Liver (tissue), 9 donors: ENCODE results near the gene C5orf58. TPM values are rescaled to one million over a fixed set of nuclear protein-coding genes. Genes with fewer than 3 reads are reported as not detected.

Experiments used
- DNase-seq: peaks from one replicate; pipeline ENCODE4 v3.0.0-alpha.2; 2017; ENCODE audit warnings: low spot score
- H3K27ac ChIP-seq, 2 donors: one replicate each; pipeline ENCODE4 v1.7.0; 2013; ENCODE audit warnings: inconsistent platforms in 2 of 2, low read length in 2 of 2, control low read depth in 1 of 2, low read depth in 1 of 2, mild to moderate bottlenecking in 1 of 2
- H3K27me3 ChIP-seq, 4 donors: one replicate each; pipeline versions ENCODE4 v1.6.1 to v1.7.0; 2013; ENCODE audit warnings: low read length in 3 of 4, inconsistent platforms in 1 of 4, mild to moderate bottlenecking in 1 of 4, moderate library complexity in 1 of 4; ENCODE audit not compliant: control insufficient read depth in 4 of 4, insufficient read depth in 4 of 4
- H3K36me3 ChIP-seq, 4 donors: one replicate each; pipeline versions ENCODE4 v1.6.1 to v1.7.0; 2013; ENCODE audit warnings: low read length in 3 of 4, mild to moderate bottlenecking in 3 of 4, low read depth in 1 of 4, moderate library complexity in 1 of 4; ENCODE audit not compliant: control insufficient read depth in 4 of 4, insufficient read depth in 3 of 4
- H3K4me1 ChIP-seq, 4 donors: one replicate each; pipeline versions ENCODE4 v1.6.1 to v1.7.0; 2013; ENCODE audit warnings: low read length in 3 of 4, mild to moderate bottlenecking in 3 of 4, moderate library complexity in 1 of 4; ENCODE audit not compliant: control insufficient read depth in 4 of 4, insufficient read depth in 4 of 4
- H3K4me3 ChIP-seq, 3 donors: one replicate each; pipeline versions ENCODE4 v1.6.1 to v1.7.0; 2013; ENCODE audit warnings: low read length in 3 of 3, control low read depth in 1 of 3, low read depth in 1 of 3, mild to moderate bottlenecking in 1 of 3
- H3K9ac ChIP-seq, 2 donors: one replicate each; pipeline ENCODE4 v1.7.0; 2013; ENCODE audit warnings: low read length in 2 of 2, mild to moderate bottlenecking in 2 of 2, moderate library complexity in 2 of 2, control low read depth in 1 of 2, low read depth in 1 of 2
- H3K9me3 ChIP-seq, 4 donors: one replicate each; pipeline versions ENCODE4 v1.6.1 to v1.7.0; 2013; ENCODE audit warnings: low read length in 3 of 4; ENCODE audit not compliant: control insufficient read depth in 4 of 4
- FOXA1 ChIP-seq: IDR thresholded peaks from 2 replicates; pipeline ENCODE4 v1.6.1; 2016; ENCODE audit warnings: antibody characterized with exemption
- GABPA ChIP-seq, 2 donors: IDR thresholded peaks in 1 of 2; conservative IDR thresholded peaks in 1 of 2; 2 replicates each; pipeline ENCODE4 v1.6.1; 2016; ENCODE audit warnings: antibody characterized with exemption in 2 of 2, mild to moderate bottlenecking in 1 of 2, moderate library complexity in 1 of 2
- HNF4A ChIP-seq, 2 donors: conservative IDR thresholded peaks; 2 replicates each; pipeline ENCODE4 v1.6.1; 2016; ENCODE audit warnings: antibody characterized with exemption in 2 of 2, mild to moderate bottlenecking in 2 of 2
- HNF4G ChIP-seq: IDR thresholded peaks from 2 replicates; pipeline ENCODE4 v1.6.1; 2016; ENCODE audit warnings: antibody characterized with exemption
- JUND ChIP-seq, 2 donors: IDR thresholded peaks; 2 replicates each; pipeline ENCODE4 v1.6.1; 2016; ENCODE audit warnings: antibody characterized with exemption in 2 of 2
- NR2F2 ChIP-seq: IDR thresholded peaks from 2 replicates; pipeline ENCODE4 v1.6.1; 2016; ENCODE audit warnings: antibody characterized with exemption
- RAD21 ChIP-seq, 2 donors: IDR thresholded peaks; 2 replicates each; pipeline ENCODE4 v1.6.1; 2016; ENCODE audit warnings: antibody characterized with exemption in 2 of 2, mild to moderate bottlenecking in 2 of 2
- RXRA ChIP-seq, 2 donors: IDR thresholded peaks; 2 replicates each; pipeline ENCODE4 v1.6.1; 2017 to 2018; ENCODE audit warnings: antibody characterized with exemption in 2 of 2, mild to moderate bottlenecking in 1 of 2
- TAF1 ChIP-seq: conservative IDR thresholded peaks from 2 replicates; pipeline ENCODE4 v1.6.1; 2016; ENCODE audit warnings: antibody characterized with exemption, mild to moderate bottlenecking
- YY1 ChIP-seq: IDR thresholded peaks from 2 replicates; pipeline ENCODE4 v1.6.1; 2016; ENCODE audit warnings: antibody characterized with exemption, mild to moderate bottlenecking
- WGBS: extraction: QIAGEN DNeasy Blood & Tissue Kit; methylation state at CpG from one replicate; pipeline ENCODE4 v1.1.7; 2013; 5-methylcytosine and 5-hydroxymethylcytosine counted together
- polyA plus RNA-seq, 2 donors: library from polyadenylated mRNA; stranded (reverse) in 1 of 2; unstranded in 1 of 2; fragments of 200-250 nt in 1 of 2; fragments of >200 nt in 1 of 2; fragmentation: Nextera tagmentation in 1 of 2; extraction: Ambion mirVana in 1 of 2; gene quantifications; one replicate each; pipeline versions ENCODE4 v1.2.1 to v1.2.3, GENCODE V29; 2013 to 2015
- total RNA-seq, 2 donors: library from RNA; depleted of rRNA; stranded (reverse); fragments of >200 nt; gene quantifications; one replicate each; pipeline ENCODE4 v1.2.3, GENCODE V29; 2014
- TF ChIP-seq, protein P1 (sequence below): IDR thresholded peaks from 2 replicates; pipeline ENCODE4 v1.6.1; 2016; ENCODE audit warnings: antibody characterized with exemption
- TF ChIP-seq, protein P2 (sequence below): IDR thresholded peaks from 2 replicates; pipeline ENCODE4 v1.6.1; 2016; ENCODE audit warnings: antibody characterized with exemption
- TF ChIP-seq, protein P3 (sequence below): IDR thresholded peaks from 2 replicates; pipeline ENCODE4 v1.6.1; 2016; ENCODE audit warnings: antibody characterized with exemption, mild to moderate bottlenecking
- TF ChIP-seq, protein P4 (sequence below): fragments of 150-350 bp; IDR thresholded peaks from 2 replicates; pipeline ENCODE4 v1.5.1; 2017; ENCODE audit warnings: improper control_type of control experiment, low read depth, low read length; ENCODE audit not compliant: missing input control
- donor health status: healthy.
- donor health status: healthy.
- donor health status: healthy.
- donor health status: healthy.
- donor health status: healthy.

Gene C5orf58
- total and polyA plus RNA-seq, 4 donors: 0.64 TPM; not detected in 3

DNA sequence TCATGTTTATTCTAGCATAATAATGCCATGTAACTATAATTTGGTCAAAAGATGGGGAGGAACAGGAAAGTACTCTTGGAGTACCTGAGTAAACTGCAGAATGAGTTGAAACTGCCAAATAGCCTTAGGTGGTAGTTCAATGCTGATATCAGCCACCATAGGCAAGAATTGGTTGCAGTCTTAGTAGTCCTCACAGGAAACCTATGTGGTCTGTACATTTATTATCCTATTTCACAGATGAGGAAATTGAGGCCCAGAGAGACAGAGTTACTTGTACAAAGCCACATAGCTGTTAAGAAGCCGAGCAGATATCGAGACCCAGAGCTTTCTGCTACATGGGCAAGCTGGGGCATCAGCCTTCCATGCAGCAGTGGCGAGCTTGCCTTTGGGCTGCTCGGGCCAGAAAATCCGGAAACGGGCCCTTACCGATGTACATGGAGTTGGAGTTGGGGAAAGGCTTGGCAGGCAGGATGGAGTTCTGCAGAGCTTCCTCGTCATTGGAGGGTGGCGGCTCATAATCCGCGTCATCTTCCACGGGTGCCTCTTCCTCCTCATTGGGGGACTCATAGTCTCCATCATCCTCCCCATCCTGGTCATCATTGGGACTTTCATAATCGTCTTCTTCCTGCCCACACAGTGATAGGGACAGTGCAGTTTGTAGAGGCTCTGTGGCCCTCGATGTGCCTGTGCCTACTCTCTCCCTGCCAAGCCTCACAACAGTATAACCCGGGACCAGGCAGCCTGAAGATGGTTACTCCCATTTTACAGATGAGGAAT is 37.7 kb downstream of the C5orf58 start:
- no peak for DNase-seq
- TF ChIP-seq GABPA (IDR thresholded peaks at IDR 0.05 in 1 of 2, conservative IDR thresholded peaks at IDR 0.05 in 1 of 2): no peak
- no peak for TF ChIP-seq HNF4G
- no peak for TF ChIP-seq YY1
- no peak for TF ChIP-seq JUND (IDR thresholded peaks at IDR 0.05)
- TF ChIP-seq, protein P1, sequence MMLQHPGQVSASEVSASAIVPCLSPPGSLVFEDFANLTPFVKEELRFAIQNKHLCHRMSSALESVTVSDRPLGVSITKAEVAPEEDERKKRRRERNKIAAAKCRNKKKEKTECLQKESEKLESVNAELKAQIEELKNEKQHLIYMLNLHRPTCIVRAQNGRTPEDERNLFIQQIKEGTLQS: no peak
- TF ChIP-seq, protein P2, sequence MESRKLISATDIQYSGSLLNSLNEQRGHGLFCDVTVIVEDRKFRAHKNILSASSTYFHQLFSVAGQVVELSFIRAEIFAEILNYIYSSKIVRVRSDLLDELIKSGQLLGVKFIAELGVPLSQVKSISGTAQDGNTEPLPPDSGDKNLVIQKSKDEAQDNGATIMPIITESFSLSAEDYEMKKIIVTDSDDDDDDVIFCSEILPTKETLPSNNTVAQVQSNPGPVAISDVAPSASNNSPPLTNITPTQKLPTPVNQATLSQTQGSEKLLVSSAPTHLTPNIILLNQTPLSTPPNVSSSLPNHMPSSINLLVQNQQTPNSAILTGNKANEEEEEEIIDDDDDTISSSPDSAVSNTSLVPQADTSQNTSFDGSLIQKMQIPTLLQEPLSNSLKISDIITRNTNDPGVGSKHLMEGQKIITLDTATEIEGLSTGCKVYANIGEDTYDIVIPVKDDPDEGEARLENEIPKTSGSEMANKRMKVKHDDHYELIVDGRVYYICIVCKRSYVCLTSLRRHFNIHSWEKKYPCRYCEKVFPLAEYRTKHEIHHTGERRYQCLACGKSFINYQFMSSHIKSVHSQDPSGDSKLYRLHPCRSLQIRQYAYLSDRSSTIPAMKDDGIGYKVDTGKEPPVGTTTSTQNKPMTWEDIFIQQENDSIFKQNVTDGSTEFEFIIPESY: no peak
- TF ChIP-seq, protein P3, sequence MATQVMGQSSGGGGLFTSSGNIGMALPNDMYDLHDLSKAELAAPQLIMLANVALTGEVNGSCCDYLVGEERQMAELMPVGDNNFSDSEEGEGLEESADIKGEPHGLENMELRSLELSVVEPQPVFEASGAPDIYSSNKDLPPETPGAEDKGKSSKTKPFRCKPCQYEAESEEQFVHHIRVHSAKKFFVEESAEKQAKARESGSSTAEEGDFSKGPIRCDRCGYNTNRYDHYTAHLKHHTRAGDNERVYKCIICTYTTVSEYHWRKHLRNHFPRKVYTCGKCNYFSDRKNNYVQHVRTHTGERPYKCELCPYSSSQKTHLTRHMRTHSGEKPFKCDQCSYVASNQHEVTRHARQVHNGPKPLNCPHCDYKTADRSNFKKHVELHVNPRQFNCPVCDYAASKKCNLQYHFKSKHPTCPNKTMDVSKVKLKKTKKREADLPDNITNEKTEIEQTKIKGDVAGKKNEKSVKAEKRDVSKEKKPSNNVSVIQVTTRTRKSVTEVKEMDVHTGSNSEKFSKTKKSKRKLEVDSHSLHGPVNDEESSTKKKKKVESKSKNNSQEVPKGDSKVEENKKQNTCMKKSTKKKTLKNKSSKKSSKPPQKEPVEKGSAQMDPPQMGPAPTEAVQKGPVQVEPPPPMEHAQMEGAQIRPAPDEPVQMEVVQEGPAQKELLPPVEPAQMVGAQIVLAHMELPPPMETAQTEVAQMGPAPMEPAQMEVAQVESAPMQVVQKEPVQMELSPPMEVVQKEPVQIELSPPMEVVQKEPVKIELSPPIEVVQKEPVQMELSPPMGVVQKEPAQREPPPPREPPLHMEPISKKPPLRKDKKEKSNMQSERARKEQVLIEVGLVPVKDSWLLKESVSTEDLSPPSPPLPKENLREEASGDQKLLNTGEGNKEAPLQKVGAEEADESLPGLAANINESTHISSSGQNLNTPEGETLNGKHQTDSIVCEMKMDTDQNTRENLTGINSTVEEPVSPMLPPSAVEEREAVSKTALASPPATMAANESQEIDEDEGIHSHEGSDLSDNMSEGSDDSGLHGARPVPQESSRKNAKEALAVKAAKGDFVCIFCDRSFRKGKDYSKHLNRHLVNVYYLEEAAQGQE: no peak
- no peak for TF ChIP-seq RAD21 (IDR thresholded peaks at IDR 0.05)
- TF ChIP-seq FOXA1: no peak
- WGBS: 79% methylated on average over 15 of the region's 15 CpGs
- Histone ChIP-seq H3K27me3 (no peaks in the 10 kb centered on the region), H3K27ac (peak overlapping the region in 1 of 2 donors; percentile 7), H3K4me1 (peaks cover 0 to 13% (median 7%) of the 10 kb centered on the region in 4 donors), H3K9ac (no peak overlapping the region), H3K36me3 (peaks cover 0 to 7% (median 1%) of the 10 kb centered on the region in 4 donors), H3K4me3 (no peak overlapping the region), H3K9me3 (no peaks in the 10 kb centered on the region)

DNA sequence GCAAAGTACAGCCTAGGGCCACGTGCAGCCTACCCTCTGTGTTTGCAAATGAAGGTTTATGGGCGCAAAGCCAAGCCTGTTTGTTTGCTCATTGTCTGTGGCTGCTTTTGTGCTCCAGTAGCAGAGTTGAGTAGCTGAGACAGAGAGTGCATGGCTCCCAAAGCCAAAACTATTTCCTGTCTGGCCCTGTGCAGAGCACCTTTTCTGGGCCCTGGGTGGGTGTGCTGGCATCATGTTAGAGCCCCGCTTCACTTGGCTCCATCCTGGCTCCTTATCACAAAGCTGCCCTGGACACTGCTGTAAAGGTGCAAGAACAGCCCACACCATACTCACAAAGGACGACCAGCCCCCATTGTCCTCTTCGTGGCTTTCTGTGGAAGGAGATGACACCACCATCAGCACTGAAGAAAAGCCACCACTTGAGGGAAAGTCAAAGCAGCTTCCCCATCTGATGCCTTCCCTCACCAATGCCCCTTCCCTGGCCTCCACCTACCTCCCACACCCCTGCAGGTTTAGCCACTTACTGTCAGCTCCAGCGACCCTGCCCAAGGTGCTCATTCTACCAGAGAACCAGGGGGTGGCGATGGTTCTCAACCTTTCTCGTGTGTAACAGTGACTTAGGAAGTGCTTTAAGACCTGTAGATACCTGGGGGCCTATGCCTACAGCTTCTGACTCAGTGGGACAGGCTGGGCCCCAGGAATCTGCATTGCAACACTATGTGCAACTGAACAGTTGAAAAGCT is 41.4 kb downstream of the C5orf58 start:
- Histone ChIP-seq H3K27me3 (no peaks in the 10 kb centered on the region), H3K4me1 (peaks cover 0 to 12% (median 5%) of the 10 kb centered on the region in 4 donors), H3K4me3 (no peak overlapping the region), H3K9ac (no peak overlapping the region), H3K36me3 (peaks cover 0 to 5% (median 1%) of the 10 kb centered on the region in 4 donors), H3K27ac (peak overlapping the region in 1 of 2 donors; percentile 12), H3K9me3 (no peaks in the 10 kb centered on the region)
- 50% methylated on average over 8 of the region's 8 CpGs for WGBS
- no peak for DNase-seq
- TF ChIP-seq, protein P2: no peak
- TF ChIP-seq NR2F2 (no peak), RAD21 (IDR thresholded peaks at IDR 0.05) (no peak), TAF1 (no peak), FOXA1 (no peak), GABPA (IDR thresholded peaks at IDR 0.05 in 1 of 2, conservative IDR thresholded peaks at IDR 0.05 in 1 of 2) (no peak), HNF4A (conservative IDR thresholded peaks at IDR 0.05) (no peak), RXRA (IDR thresholded peaks at IDR 0.05) (no peak)
- TF ChIP-seq, protein P3: no peak
- TF ChIP-seq, protein P4, sequence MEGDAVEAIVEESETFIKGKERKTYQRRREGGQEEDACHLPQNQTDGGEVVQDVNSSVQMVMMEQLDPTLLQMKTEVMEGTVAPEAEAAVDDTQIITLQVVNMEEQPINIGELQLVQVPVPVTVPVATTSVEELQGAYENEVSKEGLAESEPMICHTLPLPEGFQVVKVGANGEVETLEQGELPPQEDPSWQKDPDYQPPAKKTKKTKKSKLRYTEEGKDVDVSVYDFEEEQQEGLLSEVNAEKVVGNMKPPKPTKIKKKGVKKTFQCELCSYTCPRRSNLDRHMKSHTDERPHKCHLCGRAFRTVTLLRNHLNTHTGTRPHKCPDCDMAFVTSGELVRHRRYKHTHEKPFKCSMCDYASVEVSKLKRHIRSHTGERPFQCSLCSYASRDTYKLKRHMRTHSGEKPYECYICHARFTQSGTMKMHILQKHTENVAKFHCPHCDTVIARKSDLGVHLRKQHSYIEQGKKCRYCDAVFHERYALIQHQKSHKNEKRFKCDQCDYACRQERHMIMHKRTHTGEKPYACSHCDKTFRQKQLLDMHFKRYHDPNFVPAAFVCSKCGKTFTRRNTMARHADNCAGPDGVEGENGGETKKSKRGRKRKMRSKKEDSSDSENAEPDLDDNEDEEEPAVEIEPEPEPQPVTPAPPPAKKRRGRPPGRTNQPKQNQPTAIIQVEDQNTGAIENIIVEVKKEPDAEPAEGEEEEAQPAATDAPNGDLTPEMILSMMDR: no peak
- TF ChIP-seq, protein P1: no peak
